ES-I3 (cell line): Measurements from ENCODE around the gene CCNYL1.
A peak's percentile ranks its signal among the peaks of the same experiment; 100 is the strongest.
"Not testable (repeated sequence)": the region's sequence is repeated elsewhere in the genome, so short reads cannot be mapped to it uniquely, and the experiment has no call there.

Experiments used
- H3K36me3 ChIP-seq: 2 replicates; pipeline ENCODE4 v1.6.1; 2013; ENCODE audit warnings: mild to moderate bottlenecking, low read length, control low read depth, moderate library complexity; ENCODE audit not compliant: insufficient read depth
- H3K4me1 ChIP-seq: 2 replicates; pipeline ENCODE4 v1.6.1; 2013; ENCODE audit warnings: mild to moderate bottlenecking, control low read depth, low read length; ENCODE audit not compliant: insufficient read depth
- H3K9ac ChIP-seq: 2 replicates; pipeline ENCODE4 v1.6.1; 2013; ENCODE audit warnings: low read depth, mild to moderate bottlenecking, low read length, moderate library complexity
- H3K9me3 ChIP-seq: 2 replicates; pipeline ENCODE4 v1.6.1; 2013; ENCODE audit warnings: mild to moderate bottlenecking, low read length, moderate library complexity; ENCODE audit not compliant: control insufficient read depth, insufficient read depth

Gene CCNYL1

DNA sequence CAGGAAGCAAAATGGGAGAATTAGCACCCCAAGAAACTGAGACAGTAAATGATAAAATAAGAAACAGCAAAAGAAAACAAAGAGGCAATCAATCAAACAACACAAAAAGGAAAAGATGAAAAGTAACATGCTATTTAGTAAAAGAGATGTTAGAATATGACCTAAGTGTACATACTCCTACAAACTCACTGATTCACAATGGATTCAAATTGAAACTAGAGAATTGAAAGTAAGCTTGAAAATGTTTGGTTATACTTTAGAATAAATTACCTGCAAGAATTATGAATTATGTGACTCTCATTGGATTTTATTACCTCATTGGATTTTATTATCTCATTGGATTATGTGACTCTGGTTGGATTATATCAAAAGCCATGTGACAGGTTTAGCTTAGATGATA lies 22.8 kb upstream of the CCNYL1 start:
- no peaks in the 10 kb centered on the region for H3K36me3 ChIP-seq
- H3K4me1 ChIP-seq = no peaks in the 10 kb centered on the region
- H3K9me3 ChIP-seq = no peaks in the 10 kb centered on the region
- H3K9ac ChIP-seq = no peak overlapping the region

DNA sequence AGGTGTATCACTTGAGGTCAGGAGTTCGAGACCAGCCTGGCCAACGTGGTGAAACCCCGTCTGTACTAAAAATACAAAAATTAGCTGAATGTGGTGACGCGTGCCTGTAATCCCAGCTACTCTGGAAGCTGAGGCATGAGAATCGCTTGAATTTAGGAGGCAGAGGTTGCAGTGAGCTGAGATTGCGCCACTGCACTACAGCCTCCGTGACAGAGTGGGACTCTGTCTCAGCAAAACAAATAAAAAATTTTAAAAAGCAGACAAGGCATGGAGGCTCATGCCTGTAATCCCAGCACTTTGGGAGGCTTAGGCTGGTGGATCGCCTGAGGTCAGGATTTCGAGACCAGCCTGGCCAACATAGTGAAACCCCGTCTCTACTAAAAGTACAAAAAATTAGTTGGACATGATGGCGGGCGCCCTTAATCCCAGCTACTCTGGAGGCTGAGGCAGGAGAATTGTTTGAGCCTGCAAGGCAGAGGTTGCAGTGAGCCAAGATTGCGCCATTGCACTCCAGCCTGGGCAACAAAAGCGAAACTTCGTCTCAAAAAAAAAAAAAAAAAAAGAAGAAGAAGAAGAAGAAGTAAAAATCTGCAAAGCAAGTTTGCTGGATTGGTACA lies 20.5 kb upstream of the CCNYL1 start:
- H3K9ac ChIP-seq, H3K4me1 ChIP-seq, H3K36me3 ChIP-seq, H3K9me3 ChIP-seq: not testable (repeated sequence)

DNA sequence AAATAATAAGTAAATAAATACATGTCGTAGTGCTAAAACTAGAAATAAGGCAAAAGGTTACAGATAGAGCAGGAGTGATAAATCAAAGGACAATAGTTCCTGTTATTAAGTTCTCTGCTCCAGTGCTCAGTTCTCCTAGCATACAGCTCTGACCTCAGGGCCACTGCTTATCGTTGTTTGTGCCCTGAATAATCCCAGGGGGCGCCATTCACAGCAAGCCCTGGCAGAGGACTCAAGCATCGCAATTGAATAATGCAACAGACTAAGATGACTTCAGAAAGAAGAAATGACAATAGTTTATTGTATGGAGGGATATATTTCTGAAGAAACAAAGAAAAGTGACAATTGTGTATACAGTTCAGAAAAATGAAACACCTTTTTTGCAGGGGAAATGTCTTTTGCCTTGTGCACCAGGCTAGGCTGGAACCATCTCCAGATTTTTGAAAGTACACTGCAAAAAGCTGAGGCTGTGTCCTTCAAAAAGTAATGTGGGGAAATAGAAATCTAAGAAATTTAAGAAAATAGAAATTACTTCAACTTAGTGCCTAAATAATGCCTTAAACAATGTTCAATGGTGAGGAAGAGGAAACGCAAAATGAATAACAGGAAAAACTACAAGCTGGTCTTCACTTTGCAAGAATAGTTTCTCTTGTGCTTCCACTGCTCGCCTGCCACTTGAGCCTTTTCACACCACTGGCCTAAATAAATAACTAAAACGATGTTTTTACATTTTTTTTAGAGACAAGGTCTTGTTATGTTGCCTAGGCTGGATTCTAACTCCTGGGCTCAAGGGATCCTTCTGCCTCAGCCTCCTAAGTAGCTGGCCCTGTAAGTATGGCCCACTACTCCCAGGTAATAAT lies 19.0 kb upstream of the CCNYL1 start:
- H3K36me3 ChIP-seq = no peaks in the 10 kb centered on the region
- H3K9me3 ChIP-seq = no peaks in the 10 kb centered on the region
- no peak overlapping the region for H3K9ac ChIP-seq
- H3K4me1 ChIP-seq = no peaks in the 10 kb centered on the region

DNA sequence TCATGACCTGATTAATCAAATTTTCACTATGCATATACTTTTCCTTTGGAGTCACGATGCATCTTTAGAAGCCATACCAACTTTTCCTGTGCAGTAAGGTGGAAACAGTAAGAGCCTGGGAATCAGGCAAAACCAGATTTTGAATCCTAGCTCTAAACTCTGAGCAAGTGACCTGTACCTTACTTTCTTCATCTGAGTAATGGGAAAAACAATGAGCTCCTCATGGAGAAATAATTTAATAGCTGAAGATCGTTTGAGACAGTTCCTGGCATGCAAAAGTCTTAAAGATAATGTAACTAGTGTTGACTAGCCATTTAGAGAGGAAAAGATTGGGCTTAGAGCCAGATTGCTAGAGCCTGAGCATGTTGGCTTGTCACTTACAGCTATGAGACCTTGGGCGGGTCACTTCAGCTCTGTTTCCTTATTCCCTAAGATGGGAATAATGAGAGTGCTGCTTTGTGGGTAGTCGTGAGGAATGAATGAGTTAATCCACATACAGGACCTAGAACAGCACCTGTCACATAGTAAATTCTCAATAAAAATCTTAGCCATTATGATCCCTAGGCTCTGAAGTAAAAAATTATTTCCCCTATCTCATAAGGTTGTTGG lies 17.7 kb upstream of the CCNYL1 start:
- Histone ChIP-seq H3K9me3 (0 out of 2 replicates have a peak, but pooled peaks cover 3% of the 10 kb centered on the region), H3K4me1 (no peaks in the 10 kb centered on the region), H3K9ac (no peak overlapping the region), H3K36me3 (no peaks in the 10 kb centered on the region)

DNA sequence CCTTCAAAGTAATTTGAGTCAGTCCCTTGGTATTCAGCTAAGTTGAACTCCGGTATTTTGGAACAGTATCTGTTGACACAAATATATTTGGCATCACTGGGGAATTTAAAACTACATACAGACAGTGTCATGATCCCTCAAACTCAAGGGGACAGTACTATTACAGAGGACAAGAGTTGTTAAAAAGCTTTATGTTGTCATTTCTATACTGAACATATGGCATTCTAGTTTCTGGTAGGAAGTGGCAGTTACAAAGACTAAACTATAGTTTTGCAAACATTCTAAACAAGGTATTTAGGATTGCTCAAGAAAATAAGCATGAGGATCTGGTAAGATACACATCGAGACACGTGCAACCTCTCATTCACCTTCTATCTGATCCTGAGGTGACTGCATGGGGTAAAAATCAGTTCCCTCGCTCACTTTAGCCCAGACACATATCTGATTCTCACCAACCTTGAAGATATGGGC lies 16.6 kb upstream of the CCNYL1 start:
- H3K4me1 ChIP-seq = no peaks in the 10 kb centered on the region
- H3K9ac ChIP-seq = no peak overlapping the region
- 0 out of 2 replicates have a peak, but pooled peaks cover 3% of the 10 kb centered on the region for H3K9me3 ChIP-seq
- H3K36me3 ChIP-seq = no peaks in the 10 kb centered on the region

DNA sequence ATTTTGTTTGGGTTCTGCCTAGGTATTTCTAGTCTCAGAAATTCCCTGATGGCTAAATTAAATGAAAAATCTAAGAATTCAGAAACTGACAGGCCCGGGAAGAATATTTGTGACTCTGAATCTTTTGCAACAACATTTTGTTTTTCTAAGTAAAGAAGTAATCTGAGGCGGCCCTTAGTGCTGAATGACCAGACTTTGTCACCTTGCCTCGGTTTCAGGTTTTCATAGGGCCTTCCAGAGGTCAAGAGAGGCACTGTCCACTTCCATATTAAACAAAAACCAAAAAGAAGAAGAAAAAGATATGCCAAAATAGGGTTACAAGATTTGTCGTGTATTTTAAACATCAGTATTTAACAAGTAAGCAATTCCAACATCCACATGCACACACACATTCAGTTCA lies 16.1 kb upstream of the CCNYL1 start:
- Histone ChIP-seq H3K9me3 (0 out of 2 replicates have a peak, but pooled peaks cover 3% of the 10 kb centered on the region), H3K4me1 (no peaks in the 10 kb centered on the region), H3K9ac (no peak overlapping the region), H3K36me3 (no peaks in the 10 kb centered on the region)

DNA sequence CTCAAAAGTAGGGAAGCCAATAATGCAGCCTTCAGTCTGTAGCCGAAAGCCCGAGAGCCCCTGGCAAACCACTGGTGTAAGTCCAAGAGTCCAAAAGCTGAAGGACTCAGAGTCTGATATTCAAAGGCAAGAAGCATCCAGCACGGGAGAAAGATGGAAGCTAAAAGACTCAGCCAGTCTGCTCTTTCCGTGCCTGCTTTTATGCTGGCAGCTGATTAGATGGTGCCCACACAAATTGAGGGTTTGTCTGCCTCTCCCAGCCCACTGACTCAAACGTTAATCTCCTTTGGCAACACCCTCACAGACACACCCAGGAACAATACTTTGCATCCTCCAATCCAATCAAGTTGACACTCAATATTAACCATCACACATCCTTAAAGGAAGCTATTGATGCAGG lies 14.5 kb upstream of the CCNYL1 start:
- not testable (repeated sequence) for H3K9ac ChIP-seq, H3K36me3 ChIP-seq, H3K9me3 ChIP-seq, H3K4me1 ChIP-seq

DNA sequence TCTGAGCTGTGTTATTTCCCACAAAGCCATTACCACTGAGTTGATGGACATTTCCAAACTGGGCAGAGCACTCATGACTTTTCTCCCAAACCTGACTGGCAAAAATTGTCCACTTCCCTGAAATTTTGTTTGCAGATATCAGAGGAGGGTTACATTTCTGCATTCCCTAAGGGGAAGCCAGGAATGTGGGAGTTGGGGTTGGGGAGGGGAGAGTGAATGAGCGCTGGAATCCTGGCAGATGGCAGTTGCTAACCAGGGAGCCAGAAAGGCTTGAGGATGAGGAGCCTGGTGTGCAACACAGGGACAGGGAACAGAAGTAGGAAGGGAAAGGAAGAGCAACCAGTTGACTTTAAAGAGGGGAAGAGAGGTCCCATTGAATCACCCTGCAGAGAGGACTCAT lies 14.0 kb upstream of the CCNYL1 start:
- Histone ChIP-seq H3K36me3 (no peaks in the 10 kb centered on the region), H3K9me3 (0 out of 2 replicates have a peak, but pooled peaks cover 3% of the 10 kb centered on the region), H3K9ac (no peak overlapping the region), H3K4me1 (no peaks in the 10 kb centered on the region)

DNA sequence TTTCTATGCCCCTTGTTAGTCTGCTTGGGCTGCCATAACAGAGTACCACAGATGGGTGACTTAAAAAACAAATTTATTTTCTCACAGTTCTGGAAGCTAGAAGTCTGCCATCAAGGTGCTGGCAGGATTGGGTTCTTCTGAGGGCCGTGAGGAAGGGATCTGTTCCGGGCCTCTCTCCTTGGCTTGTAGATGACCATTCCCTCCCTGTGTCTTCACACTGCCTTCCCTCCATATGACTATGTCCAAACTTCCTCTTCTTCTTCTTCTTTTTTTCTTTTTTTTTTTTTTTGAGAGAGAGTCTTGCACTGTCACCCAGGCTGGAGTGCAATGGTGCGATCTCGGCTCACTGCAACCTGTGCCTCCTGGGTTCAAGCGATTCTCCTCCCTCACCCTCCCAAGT lies 13.1 kb upstream of the CCNYL1 start:
- Histone ChIP-seq H3K9ac (no peak overlapping the region), H3K4me1 (no peaks in the 10 kb centered on the region), H3K9me3 (0 out of 2 replicates have a peak, but pooled peaks cover 3% of the 10 kb centered on the region), H3K36me3 (no peaks in the 10 kb centered on the region)

DNA sequence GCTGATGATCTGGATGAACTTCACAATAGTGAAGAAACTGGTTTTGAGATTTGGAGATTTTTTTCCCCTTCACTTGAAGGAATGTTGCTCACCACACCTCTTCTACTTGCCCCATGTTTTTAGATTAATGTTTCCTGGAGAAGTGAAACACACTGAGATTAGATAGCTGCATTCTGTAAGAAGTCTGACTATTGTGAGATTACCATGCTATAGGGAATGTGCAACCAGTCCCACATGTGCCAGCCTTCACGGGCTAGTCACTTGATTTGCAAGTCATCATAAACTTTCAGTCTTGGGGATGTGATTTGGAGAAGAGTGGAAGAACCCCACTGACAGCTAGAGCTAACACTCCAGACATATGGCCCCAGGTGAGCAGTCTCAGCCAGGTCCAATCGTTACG lies 7.4 kb upstream of the CCNYL1 start:
- Histone ChIP-seq H3K9ac (no peak overlapping the region), H3K9me3 (no peaks in the 10 kb centered on the region), H3K36me3 (no peaks in the 10 kb centered on the region), H3K4me1 (0 out of 2 replicates have a peak, but pooled peaks cover 2% of the 10 kb centered on the region)

DNA sequence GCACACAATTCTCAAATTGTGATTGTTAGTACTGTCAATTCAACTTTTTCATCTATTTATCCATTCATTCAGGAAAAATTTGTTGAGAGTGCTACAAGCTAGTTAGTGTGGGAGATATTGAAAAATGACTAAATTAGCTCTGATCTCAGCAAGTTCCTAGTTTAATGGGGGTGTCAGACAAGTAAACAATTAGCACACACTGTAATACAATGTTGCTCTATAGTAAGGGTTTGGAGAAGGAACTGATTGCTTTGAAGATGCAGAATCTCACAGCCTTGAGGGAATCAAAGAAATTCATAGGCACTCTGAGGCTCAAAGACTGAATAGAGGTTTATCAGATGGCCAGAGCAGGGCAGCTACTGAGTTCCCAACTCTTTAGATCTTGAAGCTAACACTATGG lies 6.8 kb upstream of the CCNYL1 start:
- Histone ChIP-seq H3K4me1 (0 out of 2 replicates have a peak, but pooled peaks cover 2% of the 10 kb centered on the region), H3K9ac (no peak overlapping the region), H3K9me3 (no peaks in the 10 kb centered on the region), H3K36me3 (no peaks in the 10 kb centered on the region)

DNA sequence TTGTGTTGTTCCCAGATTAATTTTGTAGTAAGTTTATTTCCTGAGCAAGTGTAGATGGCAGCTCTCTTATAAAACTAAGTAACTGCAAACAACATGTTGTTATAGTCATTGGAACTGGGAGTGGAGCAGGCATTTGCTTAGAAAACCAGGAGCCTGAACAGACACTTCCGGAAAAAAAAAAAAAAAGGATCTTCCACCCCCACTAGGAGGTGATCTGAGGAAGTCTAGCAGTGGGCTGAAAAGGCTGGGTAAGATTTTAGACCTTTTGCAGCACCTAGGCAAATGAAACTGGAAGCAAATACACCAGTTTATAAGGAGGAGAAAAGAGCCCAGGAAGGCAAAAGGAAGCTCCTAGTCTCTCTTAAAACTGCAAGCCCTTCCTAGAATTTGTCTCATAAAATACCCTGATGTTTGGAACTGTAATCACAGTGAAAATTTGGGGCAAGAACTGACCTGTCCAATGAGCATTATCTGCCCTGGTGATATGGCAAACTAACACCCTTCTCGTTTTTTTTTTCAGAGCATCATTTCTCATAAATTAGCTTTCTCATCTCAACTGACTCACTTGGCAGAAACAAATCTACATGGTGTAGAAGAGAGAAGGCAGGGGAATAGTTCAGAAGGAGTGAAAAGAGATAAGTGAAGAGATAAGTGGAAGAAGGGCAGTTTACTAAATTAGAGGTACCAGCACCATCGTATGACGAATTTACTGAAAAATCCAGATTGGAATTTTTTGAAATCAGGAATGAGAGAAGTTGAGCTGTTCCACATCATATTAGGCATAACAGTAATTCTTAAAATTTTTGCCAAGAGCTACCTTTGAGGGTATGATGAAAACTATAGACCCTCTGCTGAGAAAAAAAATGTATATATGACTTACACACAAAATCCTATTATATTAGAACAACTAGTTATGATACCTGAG lies 4.2 kb upstream of the CCNYL1 start:
- Histone ChIP-seq H3K9me3 (no peaks in the 10 kb centered on the region), H3K4me1 (0 out of 2 replicates have a peak, but pooled peaks cover 2% of the 10 kb centered on the region), H3K9ac (no peak overlapping the region), H3K36me3 (no peaks in the 10 kb centered on the region)

DNA sequence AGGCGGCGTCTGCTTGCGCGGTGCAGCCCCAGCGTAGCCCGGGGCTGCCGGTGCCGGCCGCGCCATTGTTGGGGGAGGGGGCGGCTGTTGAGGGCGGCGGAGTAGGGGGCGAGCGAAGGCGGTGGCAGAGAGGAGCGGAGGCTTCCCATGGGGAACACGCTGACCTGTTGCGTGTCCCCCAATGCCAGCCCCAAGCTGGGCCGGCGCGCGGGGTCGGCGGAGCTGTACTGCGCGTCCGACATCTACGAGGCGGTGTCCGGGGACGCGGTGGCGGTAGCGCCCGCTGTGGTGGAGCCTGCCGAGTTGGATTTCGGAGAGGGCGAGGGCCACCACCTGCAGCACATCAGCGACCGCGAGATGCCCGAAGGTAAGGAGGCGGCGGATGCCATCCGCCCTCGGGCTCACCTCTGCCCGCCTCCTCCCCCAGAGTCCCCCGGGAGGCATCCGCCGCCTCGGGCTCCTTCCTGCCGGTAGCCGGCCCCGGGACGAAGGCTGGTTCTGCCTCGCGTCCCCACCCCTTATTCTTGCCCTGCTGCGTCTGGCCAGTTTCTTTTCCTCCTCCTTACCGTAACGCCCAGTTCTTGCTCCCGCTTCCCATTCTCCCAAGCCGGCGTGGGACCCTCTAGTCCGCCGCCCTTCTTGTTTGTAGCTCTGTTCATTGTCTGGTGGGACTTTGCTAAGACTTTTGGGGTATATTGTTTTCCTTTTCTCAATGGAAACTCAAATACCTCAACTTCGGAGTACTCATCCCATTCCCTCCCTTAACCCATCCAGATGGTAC lies 500 bp downstream of the CCNYL1 start:
- Histone ChIP-seq H3K9me3 (no peaks in the 10 kb centered on the region), H3K9ac (peak overlapping the region; percentile 53), H3K4me1 (0 out of 2 replicates have a peak, but pooled peaks cover 2% of the 10 kb centered on the region), H3K36me3 (no peaks in the 10 kb centered on the region)
